HEK293 (cell line): Measurements from ENCODE around the gene PCNX3.

Source experiments
- CTCF ChIA-PET: fragments of 350-600 bp; formaldehyde crosslinking; extraction: SDS; loops from one replicate; lab custom pipeline; 2021; ENCODE audit warnings: antibody characterized with exemption; lab: Yijun Ruan, JAX
- POLR2A ChIA-PET: fragments of 300-600 bp; formaldehyde crosslinking; extraction: SDS; loops from one replicate; lab custom pipeline; 2020; ENCODE audit warnings: antibody characterized with exemption, inconsistent platforms; lab: Yijun Ruan, JAX
- H3K27ac ChIP-seq: fragments of 200-500 bp; sonication (Bioruptor generic); 2 replicates; pipeline ENCODE4 v1.5.1; 2014; ENCODE audit warnings: low read depth, low read length, control low read depth, inconsistent platforms; ENCODE audit errors: extremely low read depth
- H3K36me3 ChIP-seq, 2 experiments: fragments of 200-500 bp in 1 of 2; sonication (Bioruptor generic) in 1 of 2; 1 replicate in 1 of 2; 2 replicates in 1 of 2; pipeline ENCODE4 v1.5.1; 2014 to 2017; ENCODE audit warnings: inconsistent platforms in 2 of 2, low read length in 2 of 2; ENCODE audit not compliant: control insufficient read depth in 2 of 2, insufficient read depth in 1 of 2
- H3K4me1 ChIP-seq: fragments of 200-500 bp; sonication (Bioruptor generic); 2 replicates; pipeline ENCODE4 v1.5.1; 2014; ENCODE audit warnings: mild to moderate bottlenecking, low read length, inconsistent platforms; ENCODE audit not compliant: control insufficient read depth, insufficient read depth
- H3K4me3 ChIP-seq: 2 replicates; pipeline ENCODE4 v1.5.1; 2011; ENCODE audit warnings: low read depth, mild to moderate bottlenecking, control low read depth, low read length, moderate library complexity
- H3K9me3 ChIP-seq: fragments of 200-500 bp; sonication (Bioruptor generic); 2 replicates; pipeline ENCODE4 v1.5.1; 2014; ENCODE audit warnings: low read depth, low read length, inconsistent platforms; ENCODE audit not compliant: control insufficient read depth, insufficient read depth
- EGR2 ChIP-seq: fragments of 450-650 bp; formaldehyde crosslinking; IDR thresholded peaks from 2 replicates; pipeline ENCODE4 v1.5.1; 2016; ENCODE audit warnings: low read depth, missing biosample characterization, missing genetic modification characterization
- GLIS1 ChIP-seq: fragments of 450-650 bp; formaldehyde crosslinking; IDR thresholded peaks from 2 replicates; pipeline ENCODE4 v1.5.1; 2016; ENCODE audit warnings: missing biosample characterization, missing genetic modification characterization
- GLIS2 ChIP-seq: fragments of 450-650 bp; formaldehyde crosslinking; IDR thresholded peaks from 2 replicates; pipeline ENCODE4 v1.5.1; 2016; ENCODE audit warnings: missing biosample characterization, missing genetic modification characterization
- KLF10 ChIP-seq: fragments of 450-650 bp; IDR thresholded peaks from 2 replicates; pipeline ENCODE4 v1.5.1; 2018; ENCODE audit warnings: missing biosample characterization, mild to moderate bottlenecking, missing genetic modification characterization
- KLF16 ChIP-seq: fragments of 450-650 bp; formaldehyde crosslinking; IDR thresholded peaks from 2 replicates; pipeline ENCODE4 v1.5.1; 2017; ENCODE audit warnings: missing biosample characterization, missing genetic modification characterization
- MZF1 ChIP-seq: fragments of 450-650 bp; formaldehyde crosslinking; IDR thresholded peaks from 2 replicates; pipeline ENCODE4 v1.5.1; 2017; ENCODE audit warnings: missing biosample characterization, missing genetic modification characterization, borderline replicate concordance
- PRDM1 ChIP-seq: fragments of 450-650 bp; formaldehyde crosslinking; IDR thresholded peaks from 2 replicates; pipeline ENCODE4; 2016; ENCODE audit warnings: missing biosample characterization, missing genetic modification characterization
- ZFHX2 ChIP-seq: fragments of 450-650 bp; formaldehyde crosslinking; conservative IDR thresholded peaks from 2 replicates; pipeline ENCODE4 v1.5.1; 2016; ENCODE audit warnings: missing biosample characterization, missing genetic modification characterization
- ZIC2 ChIP-seq: fragments of 450-650 bp; formaldehyde crosslinking; IDR thresholded peaks from 2 replicates; pipeline ENCODE4 v1.5.1; 2016; ENCODE audit warnings: missing biosample characterization, missing genetic modification characterization
- ZNF157 ChIP-seq: fragments of 450-650 bp; formaldehyde crosslinking; IDR thresholded peaks from 2 replicates; pipeline ENCODE4 v1.5.1; 2016; ENCODE audit warnings: missing biosample characterization, missing genetic modification characterization
- ZNF175 ChIP-seq: fragments of 450-650 bp; formaldehyde crosslinking; IDR thresholded peaks from 2 replicates; pipeline ENCODE4 v1.5.1; 2016; ENCODE audit warnings: missing biosample characterization, missing genetic modification characterization
- ZNF416 ChIP-seq: fragments of 450-650 bp; formaldehyde crosslinking; IDR thresholded peaks from 2 replicates; pipeline ENCODE4 v1.5.1; 2016; ENCODE audit warnings: missing biosample characterization, missing genetic modification characterization
- ZNF433 ChIP-seq: fragments of 450-650 bp; formaldehyde crosslinking; IDR thresholded peaks from 2 replicates; pipeline ENCODE4 v1.5.1; 2016; ENCODE audit warnings: missing biosample characterization, missing genetic modification characterization, low read depth
- ZNF571 ChIP-seq: fragments of 450-650 bp; formaldehyde crosslinking; IDR thresholded peaks from 2 replicates; pipeline ENCODE4 v1.5.0; 2017; ENCODE audit warnings: missing biosample characterization, missing genetic modification characterization
- ZNF585B ChIP-seq: fragments of 450-650 bp; formaldehyde crosslinking; IDR thresholded peaks from 2 replicates; pipeline ENCODE4 v1.5.1; 2016; ENCODE audit warnings: missing biosample characterization, missing genetic modification characterization
- ZNF701 ChIP-seq: fragments of 450-650 bp; formaldehyde crosslinking; IDR thresholded peaks from 2 replicates; pipeline ENCODE4 v1.5.1; 2016; ENCODE audit warnings: missing biosample characterization, missing genetic modification characterization
- ZNF76 ChIP-seq: fragments of 450-650 bp; formaldehyde crosslinking; IDR thresholded peaks from 2 replicates; pipeline ENCODE4; 2016; ENCODE audit warnings: low read depth, missing biosample characterization, missing genetic modification characterization, borderline replicate concordance
- TF ChIP-seq, protein P1 (sequence below): fragments of 450-650 bp; formaldehyde crosslinking; IDR thresholded peaks from 2 replicates; pipeline ENCODE4 v1.5.1; 2017; ENCODE audit warnings: missing biosample characterization, mild to moderate bottlenecking, missing genetic modification characterization, moderate library complexity
- TF ChIP-seq, protein P2 (sequence below): fragments of 450-650 bp; formaldehyde crosslinking; conservative IDR thresholded peaks from 2 replicates; pipeline ENCODE4 v1.5.1; 2016; ENCODE audit warnings: low read depth, missing biosample characterization, missing genetic modification characterization

Gene PCNX3

DNA sequence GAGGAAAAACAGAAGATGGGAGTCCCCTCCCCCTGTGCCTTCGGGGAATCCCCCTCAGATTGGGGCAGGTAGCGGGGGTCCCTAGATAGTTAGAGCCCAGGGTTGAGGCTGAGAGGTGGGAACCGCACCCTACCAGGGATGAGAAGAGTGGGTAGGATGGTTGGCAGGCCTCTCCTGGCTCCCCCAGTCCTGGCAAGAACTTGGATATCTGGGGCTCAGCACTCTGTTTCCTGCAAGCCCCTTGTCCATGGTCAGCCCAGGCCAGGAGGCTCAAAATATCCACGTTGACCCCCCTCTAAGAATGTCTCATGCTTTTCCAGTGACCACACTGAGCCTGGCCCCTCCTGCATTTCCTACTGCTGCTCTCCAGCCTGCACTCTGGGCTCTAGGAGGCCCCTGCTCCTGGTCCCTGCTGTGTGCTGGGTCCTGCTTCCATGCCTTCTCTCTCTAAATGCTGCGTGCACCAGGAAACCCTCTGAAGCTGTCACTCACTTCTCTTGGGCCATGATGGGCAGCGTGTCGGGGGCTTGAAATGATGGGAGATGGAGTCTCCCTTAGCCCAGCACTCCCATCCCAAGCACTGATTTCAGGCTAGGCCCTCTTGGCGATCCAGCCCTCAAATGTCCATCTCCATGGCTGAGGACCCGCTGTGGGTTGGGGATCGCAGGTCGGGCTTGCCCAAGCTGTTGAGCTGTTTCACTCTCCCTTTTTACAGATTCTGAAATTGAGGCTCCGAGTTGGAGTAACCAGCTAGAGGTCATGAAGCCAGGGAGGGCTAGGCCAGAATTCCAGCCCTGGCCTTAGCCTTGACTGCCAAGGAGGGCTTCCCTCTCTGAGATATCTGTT, 3.6 kb upstream of the PCNX3 start:
- H3K9me3 ChIP-seq, result no peaks in the 10 kb centered on the region
- H3K36me3 ChIP-seq, result peaks cover 0 to 57% of the 10 kb centered on the region in 2 experiments; a peak in 1 of 3 replicates
- ChIA-PET POLR2A (no interaction called here), CTCF (interaction anchor here (0.6 to 3.8 kb wide), 6 partner anchors 8 to 477 kb away, joined by 3 to 22 read pairs (median 4); partner anchors contain the start of gene FAM89B)
- H3K4me1 ChIP-seq, result no peaks in the 10 kb centered on the region
- peak; percentile 34; the same call in 1 of the 2 replicates for TF ChIP-seq ZIC2 (tag by site-specific recombination)
- TF ChIP-seq ZNF76 (tag by site-specific recombination), result no peak
- peak; percentile 73 for TF ChIP-seq GLIS1 (tag by site-specific recombination)
- H3K27ac ChIP-seq, result no peak overlapping the region
- H3K4me3 ChIP-seq, result no peak overlapping the region

DNA sequence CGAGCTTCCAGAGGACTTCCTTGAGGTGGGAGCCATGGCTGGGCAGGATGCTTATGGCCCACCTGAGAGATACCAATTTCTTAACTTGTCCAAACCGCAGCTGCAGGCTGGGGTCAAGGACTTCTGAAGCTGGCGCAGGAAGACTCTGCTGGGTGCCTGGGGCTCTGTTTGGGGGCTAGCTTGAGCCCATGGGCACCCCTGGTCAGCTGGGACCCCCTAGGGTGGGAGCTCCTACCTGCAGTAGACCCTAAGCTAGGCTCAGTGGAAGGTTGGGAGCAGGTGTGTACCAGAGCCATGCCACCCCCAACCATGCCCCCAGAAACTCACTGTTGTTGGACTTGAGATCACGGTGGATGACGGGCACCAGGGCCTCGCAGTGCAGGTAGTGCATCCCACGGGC, 2.9 kb upstream of the PCNX3 start:
- no peak overlapping the region for H3K4me3 ChIP-seq
- peaks cover 0 to 57% of the 10 kb centered on the region in 2 experiments; a peak in 1 of 3 replicates for H3K36me3 ChIP-seq
- H3K9me3 ChIP-seq, result no peaks in the 10 kb centered on the region
- CTCF ChIA-PET, result interaction anchor here (0.6 to 3.8 kb wide), 6 partner anchors 9 to 476 kb away, joined by 3 to 22 read pairs (median 4); partner anchors contain the start of gene FAM89B
- TF ChIP-seq GLIS2 (tag by site-specific recombination) (0 out of 2 replicates have a peak, but pooled peaks have one; percentile 18), ZNF701 (tag by site-specific recombination) (no peak)
- no peak overlapping the region for H3K27ac ChIP-seq
- POLR2A ChIA-PET, result no interaction called here
- no peaks in the 10 kb centered on the region for H3K4me1 ChIP-seq

DNA sequence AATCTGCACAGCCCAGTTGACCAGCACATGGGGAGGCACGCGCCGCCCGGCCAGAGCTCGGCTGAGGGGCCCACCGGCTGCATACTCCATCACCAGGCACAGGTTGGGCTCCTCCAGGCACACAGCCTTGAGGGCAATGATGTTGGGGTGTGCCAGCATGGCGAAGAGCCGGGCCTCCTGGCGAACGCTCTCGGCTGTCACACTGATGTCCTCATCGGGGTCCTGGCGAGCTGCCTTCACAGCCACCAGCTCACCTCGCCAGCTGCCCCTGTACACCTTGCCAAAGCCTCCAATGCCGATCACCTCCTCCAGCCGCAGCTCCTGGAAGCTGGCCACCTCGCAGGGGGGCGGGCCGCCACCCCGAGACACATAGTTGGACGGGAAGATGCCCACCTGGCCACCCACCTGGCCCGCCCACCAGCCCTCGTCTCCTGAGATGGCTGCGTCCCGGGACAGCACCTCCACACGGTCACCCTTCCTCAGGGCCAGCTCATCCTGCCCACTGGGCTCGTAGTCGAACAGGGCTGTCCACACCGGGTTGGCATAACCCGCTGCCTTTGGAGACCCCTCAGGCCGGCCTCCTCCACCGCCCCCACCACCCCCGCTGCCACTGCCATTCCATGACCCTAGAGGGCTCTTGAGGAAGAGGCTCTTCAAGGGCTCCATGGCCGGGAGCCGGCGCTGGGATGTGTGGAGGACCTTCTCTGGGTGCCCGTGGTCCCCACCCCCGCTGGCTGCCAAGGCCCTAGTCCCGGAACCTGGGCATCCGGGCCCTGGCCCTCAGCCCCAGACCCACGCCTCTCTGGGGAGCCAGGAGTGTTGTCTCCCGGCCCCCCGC, 2.3 kb upstream of the PCNX3 start:
- no peak for TF ChIP-seq ZNF585B (tag by site-specific recombination)
- TF ChIP-seq, protein P1, sequence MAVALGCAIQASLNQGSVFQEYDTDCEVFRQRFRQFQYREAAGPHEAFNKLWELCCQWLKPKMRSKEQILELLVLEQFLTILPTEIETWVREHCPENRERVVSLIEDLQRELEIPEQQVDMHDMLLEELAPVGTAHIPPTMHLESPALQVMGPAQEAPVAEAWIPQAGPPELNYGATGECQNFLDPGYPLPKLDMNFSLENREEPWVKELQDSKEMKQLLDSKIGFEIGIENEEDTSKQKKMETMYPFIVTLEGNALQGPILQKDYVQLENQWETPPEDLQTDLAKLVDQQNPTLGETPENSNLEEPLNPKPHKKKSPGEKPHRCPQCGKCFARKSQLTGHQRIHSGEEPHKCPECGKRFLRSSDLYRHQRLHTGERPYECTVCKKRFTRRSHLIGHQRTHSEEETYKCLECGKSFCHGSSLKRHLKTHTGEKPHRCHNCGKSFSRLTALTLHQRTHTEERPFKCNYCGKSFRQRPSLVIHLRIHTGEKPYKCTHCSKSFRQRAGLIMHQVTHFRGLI, result 0 out of 2 replicates have a peak, but pooled peaks have one; percentile 33
- TF ChIP-seq EGR2 (tag by site-specific recombination), result peak; percentile 53
- TF ChIP-seq ZFHX2 (tag by site-specific recombination), result peak; percentile 59
- POLR2A ChIA-PET, result interaction anchor here (0.9 to 2.5 kb wide), 6 partner anchors 17 to 246 kb away, joined by 3 to 20 read pairs (median 10); partner anchors contain the start of genes CFL1, KCNK7, MUS81 and SCYL1

DNA sequence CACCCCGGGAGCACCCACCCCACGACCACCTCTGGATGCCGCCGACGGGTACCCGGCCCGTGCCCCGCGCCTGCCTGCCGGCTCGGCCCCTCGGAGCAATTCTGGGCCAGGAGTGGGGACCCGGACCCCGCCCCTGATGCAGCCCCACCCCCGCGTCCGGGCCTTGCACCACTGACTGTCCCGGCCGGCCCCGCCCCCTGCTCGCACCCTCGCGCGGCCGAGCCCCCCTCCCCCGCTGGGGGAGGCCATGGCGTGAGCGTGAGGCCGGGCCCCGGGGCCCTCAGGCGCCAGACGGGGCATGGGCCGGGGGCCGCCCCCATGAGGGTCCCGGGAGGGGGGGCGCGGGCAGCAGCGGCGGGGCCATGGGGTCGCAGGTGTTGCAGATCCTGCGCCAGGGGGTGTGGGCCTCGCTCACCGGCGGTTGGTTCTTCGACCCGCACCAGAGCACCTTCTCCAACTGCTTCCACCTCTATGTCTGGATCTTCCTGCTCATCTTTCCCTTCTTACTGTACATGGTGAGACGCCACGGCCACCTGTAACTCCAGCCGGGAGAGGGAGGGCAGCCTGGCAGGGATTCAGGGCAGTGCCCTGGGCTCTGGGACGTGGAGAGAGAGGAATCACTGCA, 486 bp downstream of the PCNX3 start:
- Histone ChIP-seq H3K36me3 (peaks cover 0 to 61% of the 10 kb centered on the region in 2 experiments; a peak in 1 of 3 replicates), H3K4me1 (no peaks in the 10 kb centered on the region)
- TF ChIP-seq ZNF175 (tag by site-specific recombination) (no peak), KLF10 (tag by site-specific recombination) (peak; percentile 81), ZNF157 (no peak), MZF1 (tag by site-specific recombination) (no peak), ZNF571 (tag by site-specific recombination) (no peak), ZNF433 (tag by site-specific recombination) (no peak), PRDM1 (tag by site-specific recombination) (no peak), ZNF416 (tag by site-specific recombination) (no peak), KLF16 (0 out of 2 replicates have a peak, but pooled peaks have one; percentile 62)
- TF ChIP-seq, protein P2, sequence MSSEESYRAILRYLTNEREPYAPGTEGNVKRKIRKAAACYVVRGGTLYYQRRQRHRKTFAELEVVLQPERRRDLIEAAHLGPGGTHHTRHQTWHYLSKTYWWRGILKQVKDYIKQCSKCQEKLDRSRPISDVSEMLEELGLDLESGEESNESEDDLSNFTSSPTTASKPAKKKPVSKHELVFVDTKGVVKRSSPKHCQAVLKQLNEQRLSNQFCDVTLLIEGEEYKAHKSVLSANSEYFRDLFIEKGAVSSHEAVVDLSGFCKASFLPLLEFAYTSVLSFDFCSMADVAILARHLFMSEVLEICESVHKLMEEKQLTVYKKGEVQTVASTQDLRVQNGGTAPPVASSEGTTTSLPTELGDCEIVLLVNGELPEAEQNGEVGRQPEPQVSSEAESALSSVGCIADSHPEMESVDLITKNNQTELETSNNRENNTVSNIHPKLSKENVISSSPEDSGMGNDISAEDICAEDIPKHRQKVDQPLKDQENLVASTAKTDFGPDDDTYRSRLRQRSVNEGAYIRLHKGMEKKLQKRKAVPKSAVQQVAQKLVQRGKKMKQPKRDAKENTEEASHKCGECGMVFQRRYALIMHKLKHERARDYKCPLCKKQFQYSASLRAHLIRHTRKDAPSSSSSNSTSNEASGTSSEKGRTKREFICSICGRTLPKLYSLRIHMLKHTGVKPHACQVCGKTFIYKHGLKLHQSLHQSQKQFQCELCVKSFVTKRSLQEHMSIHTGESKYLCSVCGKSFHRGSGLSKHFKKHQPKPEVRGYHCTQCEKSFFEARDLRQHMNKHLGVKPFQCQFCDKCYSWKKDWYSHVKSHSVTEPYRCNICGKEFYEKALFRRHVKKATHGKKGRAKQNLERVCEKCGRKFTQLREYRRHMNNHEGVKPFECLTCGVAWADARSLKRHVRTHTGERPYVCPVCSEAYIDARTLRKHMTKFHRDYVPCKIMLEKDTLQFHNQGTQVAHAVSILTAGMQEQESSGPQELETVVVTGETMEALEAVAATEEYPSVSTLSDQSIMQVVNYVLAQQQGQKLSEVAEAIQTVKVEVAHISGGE (tag by site-specific recombination), result peak; percentile 47

More for the DNA sequence above, 2.3 kb upstream of the PCNX3 start:
- Histone ChIP-seq H3K36me3 (peaks cover 0 to 57% of the 10 kb centered on the region in 2 experiments; a peak in 1 of 3 replicates), H3K27ac (peak overlapping the region; percentile 73), H3K4me1 (no peaks in the 10 kb centered on the region), H3K4me3 (peak overlapping the region; percentile 65), H3K9me3 (no peaks in the 10 kb centered on the region)
- CTCF ChIA-PET, result interaction anchor here (0.6 to 3.8 kb wide), 6 partner anchors 9 to 475 kb away, joined by 3 to 22 read pairs (median 4); partner anchors contain the start of gene FAM89B

More for the DNA sequence above, 486 bp downstream of the PCNX3 start:
- H3K4me3 ChIP-seq, result peak overlapping the region; percentile 91
- no peaks in the 10 kb centered on the region for H3K9me3 ChIP-seq
- ChIA-PET POLR2A (interaction anchor here (0.7 to 2.5 kb wide), 22 partner anchors 8 to 274 kb away, joined by 3 to 20 read pairs (median 8); partner anchors contain the start of genes CCDC85B, CFL1, EHBP1L1 and FAM89B), CTCF (interaction anchor here (1.0 to 1.3 kb wide), 3 partner anchors 64 to 244 kb away, joined by 3 to 4 read pairs (median 4); partner anchors contain the start of gene MUS81)
- peak overlapping the region; percentile 79 for H3K27ac ChIP-seq
